ENCODE data around the gene B3GALT4.

Gene B3GALT4

GRCh38 chr6:33299237-33299944 is 22.5 kb downstream of the B3GALT4 start:
- Histone ChIP-seq H3K36me3 (ENCODE audit: control insufficient read depth, low read length) (peaks cover 55% of the 10 kb centered on the region), H3K79me2 (ENCODE audit: control insufficient read depth, low read length) (peaks cover 37% of the 10 kb centered on the region), H3K27ac (ENCODE audit: low read depth, low read length) (peak overlapping the region; percentile 97), H3K4me3 (ENCODE audit: low read length) (peak overlapping the region; percentile 95), H3K9me3 (ENCODE audit: control insufficient read depth, insufficient read depth, low read length) (no peaks in the 10 kb centered on the region), H3K4me2 (ENCODE audit: low read length) (peak overlapping the region; percentile 98), H3F3A (ENCODE audit: control insufficient read depth, insufficient read depth) (peaks cover 19% of the 10 kb centered on the region), H3K27me3 (ENCODE audit: control insufficient read depth, low read length) (no peaks in the 10 kb centered on the region), H3K9me2 (replicated peaks; ENCODE audit: control insufficient read depth, low read length) (no peaks in the 10 kb centered on the region), H3K4me1 (ENCODE audit: control insufficient read depth, low read length) (peaks cover 20% of the 10 kb centered on the region), H4K20me1 (ENCODE audit: control insufficient read depth, insufficient read depth, low read depth, low read length) (no peaks in the 10 kb centered on the region)
- TF ChIP-seq, protein P1, sequence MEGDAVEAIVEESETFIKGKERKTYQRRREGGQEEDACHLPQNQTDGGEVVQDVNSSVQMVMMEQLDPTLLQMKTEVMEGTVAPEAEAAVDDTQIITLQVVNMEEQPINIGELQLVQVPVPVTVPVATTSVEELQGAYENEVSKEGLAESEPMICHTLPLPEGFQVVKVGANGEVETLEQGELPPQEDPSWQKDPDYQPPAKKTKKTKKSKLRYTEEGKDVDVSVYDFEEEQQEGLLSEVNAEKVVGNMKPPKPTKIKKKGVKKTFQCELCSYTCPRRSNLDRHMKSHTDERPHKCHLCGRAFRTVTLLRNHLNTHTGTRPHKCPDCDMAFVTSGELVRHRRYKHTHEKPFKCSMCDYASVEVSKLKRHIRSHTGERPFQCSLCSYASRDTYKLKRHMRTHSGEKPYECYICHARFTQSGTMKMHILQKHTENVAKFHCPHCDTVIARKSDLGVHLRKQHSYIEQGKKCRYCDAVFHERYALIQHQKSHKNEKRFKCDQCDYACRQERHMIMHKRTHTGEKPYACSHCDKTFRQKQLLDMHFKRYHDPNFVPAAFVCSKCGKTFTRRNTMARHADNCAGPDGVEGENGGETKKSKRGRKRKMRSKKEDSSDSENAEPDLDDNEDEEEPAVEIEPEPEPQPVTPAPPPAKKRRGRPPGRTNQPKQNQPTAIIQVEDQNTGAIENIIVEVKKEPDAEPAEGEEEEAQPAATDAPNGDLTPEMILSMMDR (IDR thresholded peaks at IDR 0.05; ENCODE audit: low read depth, low read length, poor library complexity, severe bottlenecking): peak; percentile 93
- TF ChIP-seq EZH2phosphoT487 (IDR thresholded peaks at IDR 0.05; ENCODE audit: borderline replicate concordance, low read length): no peak

DNA sequence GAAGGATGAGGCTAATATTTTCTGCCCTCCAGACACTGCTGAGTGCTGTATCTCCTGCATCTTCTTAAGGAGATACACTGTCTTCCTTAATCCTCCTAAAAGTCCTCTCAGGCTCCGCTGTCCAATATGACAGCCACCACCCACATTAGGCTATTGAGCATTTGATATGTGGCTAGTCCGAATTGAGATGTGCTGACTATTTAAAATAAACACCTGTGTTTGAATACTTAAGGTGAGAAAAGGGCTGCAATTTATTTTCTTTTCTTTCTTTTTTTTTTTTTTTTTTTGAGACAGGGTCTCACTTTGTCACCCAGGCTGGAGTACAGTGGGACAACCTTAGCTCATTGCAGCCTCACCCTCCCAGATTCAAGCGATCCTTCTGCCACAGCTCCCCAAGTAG is 25.0 kb downstream of the B3GALT4 start:
- Histone ChIP-seq H3K4me2 (ENCODE audit: low read length) (no peak overlapping the region), H3F3A (ENCODE audit: control insufficient read depth, insufficient read depth) (peaks cover 22% of the 10 kb centered on the region), H3K4me1 (ENCODE audit: control insufficient read depth, low read length) (peaks cover 31% of the 10 kb centered on the region), H3K36me3 (ENCODE audit: control insufficient read depth, low read length) (peaks cover 63% of the 10 kb centered on the region), H3K79me2 (ENCODE audit: control insufficient read depth, low read length) (peaks cover 54% of the 10 kb centered on the region), H3K9me2 (replicated peaks; ENCODE audit: control insufficient read depth, low read length) (no peaks in the 10 kb centered on the region), H3K4me3 (ENCODE audit: low read length) (no peak overlapping the region), H4K20me1 (ENCODE audit: control insufficient read depth, insufficient read depth, low read depth, low read length) (no peaks in the 10 kb centered on the region), H3K9me3 (ENCODE audit: control insufficient read depth, insufficient read depth, low read length) (no peaks in the 10 kb centered on the region), H3K27me3 (ENCODE audit: control insufficient read depth, low read length) (no peaks in the 10 kb centered on the region), H3K27ac (ENCODE audit: low read depth, low read length) (no peak overlapping the region)
- TF ChIP-seq, protein P1 (IDR thresholded peaks at IDR 0.05; ENCODE audit: low read depth, low read length, poor library complexity, severe bottlenecking): no peak
- TF ChIP-seq EZH2phosphoT487 (IDR thresholded peaks at IDR 0.05; ENCODE audit: borderline replicate concordance, low read length): no peak

GRCh38 chr6:33304216-33304615 is 27.3 kb downstream of the B3GALT4 start:
- peaks cover 23% of the 10 kb centered on the region for H3K4me1 ChIP-seq (ENCODE audit: control insufficient read depth, low read length)
- peaks cover 72% of the 10 kb centered on the region for H3K36me3 ChIP-seq (ENCODE audit: control insufficient read depth, low read length)
- H3K79me2 ChIP-seq (ENCODE audit: control insufficient read depth, low read length): peaks cover 63% of the 10 kb centered on the region
- H3K9me2 ChIP-seq (replicated peaks; ENCODE audit: control insufficient read depth, low read length): no peaks in the 10 kb centered on the region
- no peak overlapping the region for H3K4me2 ChIP-seq (ENCODE audit: low read length)
- no peak overlapping the region for H3K27ac ChIP-seq (ENCODE audit: low read depth, low read length)
- no peak for TF ChIP-seq EZH2phosphoT487 (IDR thresholded peaks at IDR 0.05; ENCODE audit: borderline replicate concordance, low read length)
- TF ChIP-seq, protein P1 (IDR thresholded peaks at IDR 0.05; ENCODE audit: low read depth, low read length, poor library complexity, severe bottlenecking): no peak
- H3K27me3 ChIP-seq (ENCODE audit: control insufficient read depth, low read length): no peaks in the 10 kb centered on the region
- peaks cover 19% of the 10 kb centered on the region for H3F3A ChIP-seq (ENCODE audit: control insufficient read depth, insufficient read depth)
- H4K20me1 ChIP-seq (ENCODE audit: control insufficient read depth, insufficient read depth, low read depth, low read length): no peaks in the 10 kb centered on the region
- H3K9me3 ChIP-seq (ENCODE audit: control insufficient read depth, insufficient read depth, low read length): no peaks in the 10 kb centered on the region
- H3K4me3 ChIP-seq (ENCODE audit: low read length): no peak overlapping the region
